GM19324 (cell line): ENCODE data around the gene TRIM44.
A peak's percentile ranks its signal among the peaks of the same experiment; 100 is the strongest.

Source experiments
- ATAC-seq: cut with Tn5 transposase; IDR thresholded peaks from one replicate; pipeline ENCODE4 v1.9.1; 2021; ENCODE audit warnings: mild to moderate bottlenecking, moderate library complexity; ENCODE audit not compliant: unreplicated experiment, low FRiP score

TRIM44 gene, protein sequence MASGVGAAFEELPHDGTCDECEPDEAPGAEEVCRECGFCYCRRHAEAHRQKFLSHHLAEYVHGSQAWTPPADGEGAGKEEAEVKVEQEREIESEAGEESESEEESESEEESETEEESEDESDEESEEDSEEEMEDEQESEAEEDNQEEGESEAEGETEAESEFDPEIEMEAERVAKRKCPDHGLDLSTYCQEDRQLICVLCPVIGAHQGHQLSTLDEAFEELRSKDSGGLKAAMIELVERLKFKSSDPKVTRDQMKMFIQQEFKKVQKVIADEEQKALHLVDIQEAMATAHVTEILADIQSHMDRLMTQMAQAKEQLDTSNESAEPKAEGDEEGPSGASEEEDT

DNA sequence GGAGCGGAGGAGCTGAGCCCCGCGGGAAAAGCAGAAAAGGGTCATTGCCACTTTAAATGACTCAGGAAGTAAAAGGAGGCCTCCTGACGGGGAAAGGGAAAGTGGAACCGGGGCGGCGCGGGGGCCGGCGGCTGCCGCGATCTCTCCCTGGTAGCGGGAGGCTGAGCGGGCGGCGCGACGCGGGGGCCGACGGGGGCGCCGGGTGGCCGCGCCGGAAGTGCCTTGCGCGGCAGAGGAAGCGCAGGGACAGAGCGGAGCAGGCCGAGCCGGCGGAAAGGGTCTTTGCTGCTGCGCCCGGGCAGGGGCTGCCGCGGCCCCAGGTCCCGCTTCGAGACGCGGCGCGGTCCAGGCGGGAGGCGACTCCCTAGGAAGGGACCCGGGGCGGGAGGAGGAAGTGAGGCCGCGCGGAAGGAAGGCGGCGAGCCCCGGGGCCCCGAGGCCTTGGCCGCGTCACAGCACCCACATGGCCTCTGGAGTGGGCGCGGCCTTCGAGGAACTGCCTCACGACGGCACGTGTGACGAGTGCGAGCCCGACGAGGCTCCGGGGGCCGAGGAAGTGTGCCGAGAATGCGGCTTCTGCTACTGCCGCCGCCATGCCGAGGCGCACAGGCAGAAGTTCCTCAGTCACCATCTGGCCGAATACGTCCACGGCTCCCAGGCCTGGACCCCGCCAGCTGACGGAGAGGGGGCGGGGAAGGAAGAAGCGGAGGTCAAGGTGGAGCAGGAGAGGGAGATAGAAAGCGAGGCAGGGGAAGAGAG, at the start of gene TRIM44:
Gene TRIM44, plus strand, starts transcription at position 127 of the 759 bp plus-strand sequence. Its CDS starts 337 bp downstream, at position 464.
- ATAC-seq: peak; percentile 96

DNA sequence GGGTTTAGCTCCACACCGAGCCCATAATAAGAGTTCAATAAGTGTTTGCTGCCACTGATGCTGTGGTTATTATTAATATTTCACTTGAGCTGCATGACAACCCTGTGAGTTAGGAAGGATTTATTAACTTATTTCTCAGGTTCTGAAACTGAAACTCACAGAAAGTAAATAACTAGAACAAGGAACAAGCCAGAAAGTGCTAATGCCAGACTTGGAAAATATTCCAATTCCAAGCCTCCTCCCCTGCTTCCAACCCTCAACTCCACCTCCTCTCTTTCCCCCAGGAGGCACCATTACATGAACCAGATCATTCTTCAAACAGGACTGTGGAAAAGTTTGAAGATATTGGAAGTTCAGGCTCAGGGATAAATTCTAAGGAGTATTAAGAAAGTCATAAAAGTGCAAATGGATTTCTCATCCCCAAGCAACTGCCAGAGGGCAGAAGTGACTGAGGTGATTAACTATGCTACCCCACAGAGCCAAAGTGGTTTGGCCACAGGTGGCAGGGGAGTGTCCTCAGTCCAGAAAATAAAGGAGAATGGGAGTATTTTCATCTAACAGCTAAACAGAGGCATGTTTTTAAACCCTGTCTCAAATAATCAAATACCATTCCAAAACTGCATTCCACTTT, 47.5 kb upstream of the TRIM44 start:
- ATAC-seq: no peak

DNA sequence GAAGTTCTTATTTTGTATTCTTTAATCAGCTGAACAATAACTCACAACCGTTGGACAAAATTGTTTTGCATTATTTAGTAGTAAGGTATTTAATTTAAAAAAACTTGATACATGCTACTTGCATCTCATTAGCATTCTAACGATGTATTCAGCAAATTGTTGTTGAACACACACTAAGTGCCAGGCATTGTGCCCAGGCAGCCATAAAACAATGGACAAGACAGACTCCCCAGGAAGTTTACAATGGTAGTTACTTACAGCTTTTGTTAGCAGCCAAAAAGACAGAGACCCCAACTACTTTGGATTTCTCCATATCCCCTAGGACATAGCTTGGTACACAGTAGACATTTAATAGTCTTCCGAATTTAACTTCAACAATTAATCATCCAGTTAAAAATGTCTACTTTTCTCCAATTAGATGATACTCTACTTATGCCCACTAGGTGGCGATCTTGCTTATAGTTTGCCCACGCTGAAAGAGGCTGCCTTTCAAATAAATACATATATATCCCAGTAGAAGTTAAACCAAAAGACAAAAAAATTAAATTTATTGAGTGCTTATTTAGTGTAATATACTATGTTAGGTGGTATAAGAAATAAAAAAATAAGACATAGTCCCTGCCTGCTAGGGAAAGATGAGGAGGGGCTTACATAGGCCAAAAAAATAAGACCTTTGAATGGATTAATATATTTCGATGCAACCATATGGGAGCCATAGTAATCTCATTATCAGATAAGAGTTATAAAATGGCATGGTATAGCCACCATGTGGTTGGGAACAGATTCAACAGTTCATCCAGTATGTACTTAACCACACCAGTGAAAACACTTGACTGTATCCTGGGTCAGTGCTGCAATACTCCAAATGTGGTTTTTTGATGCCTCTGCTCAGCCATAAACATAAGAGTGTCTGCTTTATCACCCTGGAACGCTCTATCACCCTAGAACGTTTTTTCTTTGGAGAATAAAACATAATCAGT, 46.4 kb upstream of the TRIM44 start:
- ATAC-seq: no peak

DNA sequence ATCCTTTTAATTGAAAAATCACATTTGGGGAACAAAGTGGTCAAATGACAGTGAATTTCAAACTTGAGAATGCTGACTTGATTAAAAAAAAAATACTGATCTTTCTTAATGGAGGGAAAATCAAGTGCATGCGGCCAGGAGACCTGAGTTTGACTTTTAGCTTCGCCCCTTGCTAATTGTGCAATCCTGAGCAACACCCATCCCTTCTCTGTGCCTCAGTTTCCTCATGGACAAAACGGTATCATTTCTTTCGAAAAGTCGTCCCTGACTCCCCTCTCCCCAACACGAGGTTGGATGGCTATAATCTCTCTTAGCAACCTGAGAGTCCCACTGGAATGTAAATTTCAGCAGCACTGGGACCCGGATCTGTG, 45.3 kb upstream of the TRIM44 start:
- ATAC-seq: no peak

DNA sequence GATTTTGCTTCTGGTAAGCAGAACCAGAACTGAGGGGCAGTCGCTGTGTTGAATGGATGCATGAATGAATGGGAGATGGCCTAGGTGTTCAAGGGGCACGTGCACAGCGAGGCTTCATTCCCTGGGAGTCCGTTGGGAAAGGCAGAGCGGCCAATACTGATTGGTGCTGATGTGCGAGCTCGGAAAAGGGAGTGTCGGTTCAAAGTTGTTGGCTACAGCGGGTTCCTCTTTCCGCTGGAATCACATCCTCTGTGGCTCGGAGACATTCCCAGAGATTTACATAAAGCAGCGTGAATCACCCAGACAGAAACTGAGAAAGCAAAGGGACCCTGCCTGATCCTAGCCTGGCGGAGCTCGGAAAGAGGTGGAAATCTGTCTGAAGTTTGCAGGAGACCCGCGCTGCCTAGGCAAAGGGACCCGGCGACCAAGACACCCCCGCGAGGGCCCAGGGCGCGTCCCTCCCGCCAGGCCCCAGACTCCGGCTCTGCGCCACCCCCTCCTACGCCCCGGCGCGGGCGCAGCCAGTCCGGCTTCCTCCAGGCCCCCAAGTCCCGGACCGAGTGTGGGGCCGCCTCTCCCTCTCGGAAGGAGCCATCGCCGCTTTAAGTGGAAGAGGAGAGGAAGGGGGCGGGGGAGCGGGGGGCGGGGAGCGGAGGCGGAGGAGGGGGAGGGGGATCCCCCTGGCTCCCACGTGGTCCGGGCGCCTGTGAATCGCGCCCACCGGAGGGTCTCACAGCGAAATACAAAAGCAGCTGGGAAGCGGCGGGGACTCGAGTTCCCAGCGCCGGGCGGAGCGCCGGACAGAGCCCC, 44.7 kb upstream of the TRIM44 start, which contains the start of gene FJX1:
Gene FJX1, plus strand, starts transcription at position 774 of the 810 bp plus-strand sequence. CDS start 177 bp downstream, outside the sequence.
- peak; percentile 24 for ATAC-seq

DNA sequence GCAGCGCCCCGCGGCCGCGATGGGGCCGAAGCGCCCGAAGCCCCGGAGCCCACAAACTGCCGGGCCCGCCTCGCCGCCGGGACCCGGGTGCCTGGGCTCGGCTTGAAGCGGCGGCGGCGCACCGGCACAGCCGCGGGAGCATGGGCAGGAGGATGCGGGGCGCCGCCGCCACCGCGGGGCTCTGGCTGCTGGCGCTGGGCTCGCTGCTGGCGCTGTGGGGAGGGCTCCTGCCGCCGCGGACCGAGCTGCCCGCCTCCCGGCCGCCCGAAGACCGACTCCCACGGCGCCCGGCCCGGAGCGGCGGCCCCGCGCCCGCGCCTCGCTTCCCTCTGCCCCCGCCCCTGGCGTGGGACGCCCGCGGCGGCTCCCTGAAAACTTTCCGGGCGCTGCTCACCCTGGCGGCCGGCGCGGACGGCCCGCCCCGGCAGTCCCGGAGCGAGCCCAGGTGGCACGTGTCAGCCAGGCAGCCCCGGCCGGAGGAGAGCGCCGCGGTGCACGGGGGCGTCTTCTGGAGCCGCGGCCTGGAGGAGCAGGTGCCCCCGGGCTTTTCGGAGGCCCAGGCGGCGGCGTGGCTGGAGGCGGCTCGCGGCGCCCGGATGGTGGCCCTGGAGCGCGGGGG, 44.0 kb upstream of the TRIM44 start:
- ATAC-seq: peak; percentile 40

DNA sequence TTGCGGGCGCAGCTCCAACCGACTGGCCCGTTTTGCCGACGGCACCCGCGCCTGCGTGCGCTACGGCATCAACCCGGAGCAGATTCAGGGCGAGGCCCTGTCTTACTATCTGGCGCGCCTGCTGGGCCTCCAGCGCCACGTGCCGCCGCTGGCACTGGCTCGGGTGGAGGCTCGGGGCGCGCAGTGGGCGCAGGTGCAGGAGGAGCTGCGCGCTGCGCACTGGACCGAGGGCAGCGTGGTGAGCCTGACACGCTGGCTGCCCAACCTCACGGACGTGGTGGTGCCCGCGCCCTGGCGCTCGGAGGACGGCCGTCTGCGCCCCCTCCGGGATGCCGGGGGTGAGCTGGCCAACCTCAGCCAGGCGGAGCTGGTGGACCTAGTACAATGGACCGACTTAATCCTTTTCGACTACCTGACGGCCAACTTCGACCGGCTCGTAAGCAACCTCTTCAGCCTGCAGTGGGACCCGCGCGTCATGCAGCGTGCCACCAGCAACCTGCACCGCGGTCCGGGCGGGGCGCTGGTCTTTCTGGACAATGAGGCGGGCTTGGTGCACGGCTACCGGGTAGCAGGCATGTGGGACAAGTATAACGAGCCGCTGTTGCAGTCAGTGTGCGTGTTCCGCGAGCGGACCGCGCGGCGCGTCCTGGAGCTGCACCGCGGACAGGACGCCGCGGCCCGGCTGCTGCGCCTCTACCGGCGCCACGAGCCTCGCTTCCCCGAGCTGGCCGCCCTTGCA, 43.3 kb upstream of the TRIM44 start:
- peak; percentile 31 for ATAC-seq

DNA sequence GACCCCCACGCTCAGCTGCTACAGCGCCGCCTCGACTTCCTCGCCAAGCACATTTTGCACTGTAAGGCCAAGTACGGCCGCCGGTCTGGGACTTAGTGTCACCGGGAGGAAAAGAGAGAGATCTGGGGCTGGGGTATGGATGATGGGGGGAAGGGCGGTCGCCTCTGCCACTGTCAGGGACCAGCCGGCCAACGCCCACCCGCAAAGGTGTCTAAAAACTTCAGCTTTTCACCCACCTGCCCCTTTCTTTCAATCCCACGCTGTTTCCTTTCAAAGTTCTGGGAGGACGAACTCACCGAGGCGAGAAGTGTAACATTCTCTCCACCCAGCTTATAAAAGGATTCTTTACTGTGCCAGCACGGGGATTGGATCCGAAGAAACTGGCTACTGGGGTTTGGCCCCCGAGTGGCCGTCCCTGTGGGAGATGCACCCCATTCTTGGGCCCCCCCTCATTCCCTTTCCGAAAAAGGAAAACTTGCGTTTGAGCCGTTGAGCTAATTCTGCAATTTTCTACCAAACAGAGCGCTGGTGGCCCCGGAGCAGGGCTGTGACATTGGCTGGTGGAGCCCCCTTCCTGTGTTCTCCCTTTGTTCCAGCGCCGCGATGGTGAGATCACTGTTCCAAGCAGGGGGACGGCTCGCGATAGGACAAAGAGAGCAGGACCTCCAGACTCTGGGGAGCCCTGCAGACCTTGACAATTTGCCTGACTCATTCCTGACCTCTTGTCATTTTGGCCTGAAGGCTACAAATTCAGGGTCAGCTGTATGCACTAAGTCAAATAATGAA, 42.5 kb upstream of the TRIM44 start:
- ATAC-seq: no peak

DNA sequence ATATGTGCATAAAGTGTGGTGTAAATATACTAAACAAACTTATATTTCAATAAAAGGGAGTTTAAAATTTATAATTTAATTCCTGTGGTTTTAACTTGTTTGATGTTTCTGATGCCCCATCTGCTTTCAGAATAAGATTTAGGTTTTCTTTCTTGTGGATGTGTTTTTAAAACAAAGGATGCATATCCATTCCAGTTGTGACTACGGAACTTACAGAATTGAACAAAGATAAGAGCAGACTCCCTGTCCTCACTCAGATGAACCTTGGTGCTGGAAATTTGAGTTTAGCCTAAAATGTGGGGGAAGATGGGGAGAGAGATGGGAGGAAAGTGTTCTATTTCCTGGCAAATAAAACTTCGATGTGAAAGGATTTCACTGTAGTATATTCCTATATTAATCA, 41.8 kb upstream of the TRIM44 start:
- no peak for ATAC-seq

DNA sequence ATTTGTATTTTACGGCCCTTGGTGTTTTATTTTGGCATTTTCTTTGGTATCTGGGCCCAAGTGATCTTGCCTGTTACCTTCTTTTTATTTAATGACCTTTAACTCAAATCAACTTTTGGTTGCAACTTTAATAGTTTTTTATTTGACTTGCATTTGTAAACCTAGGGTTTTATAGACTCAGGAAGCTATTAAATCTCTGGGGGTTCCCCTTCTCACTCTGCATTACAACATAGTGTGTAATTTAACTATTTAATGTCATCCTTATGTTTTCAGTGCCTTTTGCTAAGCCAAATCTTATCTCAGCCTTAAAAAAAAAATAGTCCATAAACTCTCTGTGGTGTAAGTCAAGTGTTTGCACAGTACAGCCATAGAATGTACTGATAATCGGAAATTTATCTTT, 41.0 kb upstream of the TRIM44 start:
- ATAC-seq: no peak

DNA sequence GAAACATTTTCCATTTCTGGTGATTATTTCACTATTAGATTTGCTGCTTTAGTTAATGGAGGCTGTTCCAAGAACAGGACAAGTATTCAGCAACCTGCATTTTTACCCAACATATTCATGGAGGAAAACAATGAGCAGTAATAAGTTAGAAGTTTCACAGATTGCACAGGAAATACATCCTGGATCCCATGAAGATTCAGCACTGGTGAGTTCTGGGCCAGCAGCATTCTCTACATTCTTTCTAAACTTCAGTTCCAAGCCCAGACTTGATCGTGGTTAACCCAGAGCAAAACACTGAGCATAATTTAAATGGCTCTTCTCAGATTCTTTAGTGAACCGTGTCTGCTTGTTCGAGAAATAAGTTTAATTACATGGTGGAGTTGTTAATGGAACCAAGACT, 40.5 kb upstream of the TRIM44 start:
- no peak for ATAC-seq

DNA sequence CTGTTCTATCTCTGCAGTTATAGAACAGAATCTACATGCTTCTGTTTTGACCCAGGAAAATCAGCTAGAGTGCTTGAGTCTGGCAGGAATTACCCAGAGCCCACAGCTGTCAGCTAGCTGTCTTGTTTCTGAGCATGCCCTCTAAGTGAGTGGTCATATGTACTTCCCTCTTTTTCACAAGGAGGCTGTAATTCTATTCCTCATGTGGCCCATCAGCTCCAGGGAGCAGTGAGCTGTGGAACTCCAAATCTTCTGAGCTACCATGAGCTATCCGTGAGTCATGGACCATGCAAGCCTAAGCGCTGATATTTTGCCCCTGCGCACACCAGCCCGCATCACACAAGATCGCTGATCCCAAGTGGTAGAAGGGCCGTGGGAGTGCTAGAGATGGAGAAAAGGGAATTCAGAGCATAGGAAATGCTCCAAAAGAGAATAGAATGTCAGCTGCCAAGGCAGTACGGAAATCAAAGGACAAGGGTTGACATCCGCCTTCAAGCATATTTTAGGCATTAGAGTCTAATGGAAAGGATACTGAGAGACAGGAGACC, 38.9 kb upstream of the TRIM44 start:
- ATAC-seq: no peak

DNA sequence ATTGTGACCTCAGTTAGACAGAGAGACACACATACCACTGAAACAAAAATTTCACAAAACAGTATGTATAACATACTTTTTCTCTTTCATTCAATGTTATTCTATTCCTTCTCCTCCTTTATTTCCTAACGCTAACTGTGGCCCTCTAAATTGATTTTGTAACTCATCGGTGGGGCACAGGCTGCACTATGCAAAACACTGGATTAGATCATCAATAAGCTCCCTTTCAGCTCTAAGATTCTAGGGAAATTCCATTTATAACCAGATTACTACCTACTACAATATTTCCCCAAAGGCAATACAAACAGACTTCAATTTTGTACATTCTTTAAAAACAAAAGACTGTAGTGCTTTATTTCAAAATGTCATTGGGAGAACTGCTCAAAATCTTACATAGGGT, 38.3 kb upstream of the TRIM44 start:
- no peak for ATAC-seq

DNA sequence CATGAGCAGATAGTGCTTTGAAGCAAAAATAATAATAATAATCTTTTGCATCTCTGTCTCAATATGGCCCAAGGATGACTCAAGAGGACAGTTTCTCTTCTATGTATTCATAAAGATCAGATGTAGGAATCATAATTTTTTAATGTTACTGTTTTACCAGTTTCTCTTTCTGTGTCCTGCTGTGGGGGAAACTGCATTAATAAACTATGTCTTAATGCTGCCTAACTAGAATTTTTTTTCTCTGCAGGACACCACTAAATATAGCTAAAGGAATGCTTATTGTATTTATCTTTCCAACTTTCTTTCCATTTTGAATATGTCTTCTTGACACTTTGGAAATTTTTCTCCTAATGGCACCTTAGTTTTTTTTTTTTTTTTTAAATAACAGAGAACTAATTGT, 37.8 kb upstream of the TRIM44 start:
- no peak for ATAC-seq

DNA sequence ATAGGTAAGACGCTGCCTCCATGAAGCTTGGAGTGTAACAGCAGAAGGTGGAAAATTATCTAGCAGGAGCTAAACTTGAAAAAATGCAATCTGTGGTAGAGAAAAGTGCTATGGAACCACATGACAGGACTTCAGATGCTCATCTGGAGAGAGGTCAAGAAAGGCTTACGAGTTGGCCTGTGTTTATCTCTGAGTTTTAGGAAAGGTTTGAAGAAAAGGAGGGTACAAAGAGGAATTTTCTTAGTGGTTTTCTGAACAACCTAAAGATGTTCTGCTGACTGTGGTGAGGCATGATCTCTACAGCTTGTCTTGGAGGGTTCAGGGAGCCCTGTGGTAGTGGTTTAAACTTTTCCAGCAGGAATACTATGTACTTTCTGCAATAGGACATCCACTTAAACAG, 36.1 kb upstream of the TRIM44 start:
- no peak for ATAC-seq

DNA sequence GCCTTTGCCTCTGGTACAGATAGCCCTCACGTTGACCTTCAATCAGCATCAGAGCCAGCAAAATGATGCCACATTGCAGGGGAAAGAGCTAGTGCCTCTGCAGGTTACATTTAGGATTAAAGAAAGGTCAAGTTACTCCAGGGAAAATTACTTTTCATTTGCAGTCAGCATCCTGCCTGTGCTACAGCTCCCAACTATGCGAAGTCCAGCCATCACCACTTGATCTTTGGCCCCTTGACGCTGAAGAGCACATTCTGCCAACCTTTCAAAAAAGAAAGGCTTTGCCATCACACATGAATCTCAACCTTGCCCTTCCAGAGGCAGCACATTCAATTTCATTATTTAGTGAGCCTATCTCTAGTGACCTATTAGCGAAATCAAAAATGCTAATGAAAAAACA, 33.1 kb upstream of the TRIM44 start:
- ATAC-seq: no peak

DNA sequence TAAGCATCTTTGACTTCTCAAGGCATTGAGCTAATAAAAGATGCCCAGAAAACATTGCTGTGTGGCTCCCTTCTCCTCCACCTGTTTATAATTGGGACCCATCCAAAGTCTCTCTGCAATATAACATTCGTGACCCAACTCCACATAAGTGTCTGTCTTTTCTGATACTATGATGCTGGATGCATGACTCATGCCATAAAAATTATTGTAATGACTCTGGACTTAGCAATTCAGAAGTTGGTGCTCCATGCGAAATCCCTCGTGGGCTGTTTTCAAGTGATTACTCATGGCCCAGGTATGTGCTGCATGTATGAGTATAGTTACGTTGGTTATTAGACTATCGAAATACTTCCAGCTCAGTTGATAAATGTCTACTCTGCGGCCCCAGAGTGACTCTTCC, 32.7 kb upstream of the TRIM44 start:
- no peak for ATAC-seq
